NCI-H146 treated with DMSO at 0.1 percent for 48 hours (cell line): ENCODE results near the gene SHISAL2A.

Experiments used
- DNase-seq: peaks from one replicate; lab custom pipeline; 2025; ENCODE audit not compliant: unreplicated experiment; lab: John Stamatoyannopoulos, UW

Gene SHISAL2A

DNA sequence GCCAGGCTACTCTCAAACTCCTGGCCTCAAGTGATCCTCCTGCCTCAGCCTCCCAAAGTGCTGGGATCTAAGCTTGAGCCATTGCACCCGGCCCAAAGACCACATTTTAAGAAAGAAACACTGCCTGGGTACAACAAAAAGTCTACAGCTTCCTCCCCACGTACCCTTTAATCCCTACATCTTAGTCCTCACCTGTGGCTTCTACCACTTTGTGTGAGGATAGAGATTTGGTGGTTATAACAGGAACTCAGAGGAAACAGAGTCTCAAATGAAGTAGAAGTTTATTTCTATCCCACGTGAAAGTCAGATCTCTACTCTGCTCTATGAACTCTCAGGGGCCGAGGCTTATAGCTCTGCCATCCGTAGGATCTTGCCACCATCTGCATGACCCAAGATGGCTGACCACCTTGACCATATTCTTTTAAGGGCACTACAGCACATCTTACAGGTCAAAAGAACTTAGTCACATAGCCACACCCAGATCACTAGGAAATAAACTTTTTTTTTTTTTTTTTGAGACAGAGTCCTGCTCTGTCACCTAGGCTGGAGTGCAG is 17.4 kb upstream of the SHISAL2A start:
- DNase-seq = no peak

DNA sequence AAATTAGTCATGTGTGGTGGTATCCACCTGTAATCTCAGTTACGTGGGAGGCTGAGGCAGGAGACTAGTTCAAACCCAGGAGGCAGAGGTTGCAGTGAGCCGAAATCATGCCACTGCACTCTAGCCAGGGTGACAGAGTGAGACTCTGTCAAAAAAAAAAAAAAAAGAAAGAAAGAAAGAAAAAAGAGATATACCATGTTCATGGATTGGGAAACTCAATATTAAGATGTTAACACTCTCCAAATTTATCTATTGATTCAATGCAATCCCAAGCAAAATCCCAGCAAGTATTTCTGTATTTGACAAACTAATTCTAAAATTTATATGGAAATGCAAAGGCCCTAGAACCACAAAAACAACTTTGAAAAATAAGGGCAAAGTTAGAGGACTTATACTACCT is 11.0 kb upstream of the SHISAL2A start:
- no peak for DNase-seq

DNA sequence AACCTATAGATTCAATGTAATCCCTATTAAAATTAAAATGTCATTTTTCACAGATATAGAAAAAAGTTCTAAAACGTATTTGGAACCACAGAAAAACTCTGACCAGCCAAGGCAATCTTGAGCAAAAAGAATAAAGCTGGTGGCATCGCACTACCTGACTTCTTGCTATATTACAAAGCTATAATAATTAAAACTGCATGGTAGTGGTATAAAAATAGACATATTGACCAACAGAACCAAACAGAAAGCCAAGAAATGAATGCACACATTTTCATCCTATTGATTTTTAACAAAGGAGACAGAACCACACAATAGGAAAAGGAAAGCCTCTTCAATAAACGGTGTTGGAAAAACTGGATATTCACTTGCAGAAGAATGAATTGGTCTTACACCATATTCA is 9.2 kb upstream of the SHISAL2A start:
- DNase-seq = no peak

DNA sequence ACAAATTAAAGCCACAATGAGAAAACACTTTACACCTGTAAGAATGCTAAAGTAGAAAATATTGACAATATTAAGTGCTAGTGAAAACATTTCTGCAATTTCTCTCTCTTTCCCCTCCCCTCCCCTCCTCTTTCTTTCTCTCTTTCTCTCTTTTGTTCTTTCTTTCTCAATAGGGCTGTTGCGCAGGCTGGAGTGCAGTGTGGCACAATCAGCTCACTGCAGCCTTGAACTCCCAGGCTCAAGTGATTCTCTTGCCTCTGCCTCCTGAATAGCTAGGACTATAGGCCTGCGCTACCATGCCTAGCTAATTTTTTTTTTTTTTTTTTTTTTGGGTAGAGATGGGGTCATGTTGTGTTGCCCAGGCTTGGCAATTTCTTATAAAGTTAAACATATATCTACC is 5.9 kb upstream of the SHISAL2A start:
- DNase-seq = no peak

DNA sequence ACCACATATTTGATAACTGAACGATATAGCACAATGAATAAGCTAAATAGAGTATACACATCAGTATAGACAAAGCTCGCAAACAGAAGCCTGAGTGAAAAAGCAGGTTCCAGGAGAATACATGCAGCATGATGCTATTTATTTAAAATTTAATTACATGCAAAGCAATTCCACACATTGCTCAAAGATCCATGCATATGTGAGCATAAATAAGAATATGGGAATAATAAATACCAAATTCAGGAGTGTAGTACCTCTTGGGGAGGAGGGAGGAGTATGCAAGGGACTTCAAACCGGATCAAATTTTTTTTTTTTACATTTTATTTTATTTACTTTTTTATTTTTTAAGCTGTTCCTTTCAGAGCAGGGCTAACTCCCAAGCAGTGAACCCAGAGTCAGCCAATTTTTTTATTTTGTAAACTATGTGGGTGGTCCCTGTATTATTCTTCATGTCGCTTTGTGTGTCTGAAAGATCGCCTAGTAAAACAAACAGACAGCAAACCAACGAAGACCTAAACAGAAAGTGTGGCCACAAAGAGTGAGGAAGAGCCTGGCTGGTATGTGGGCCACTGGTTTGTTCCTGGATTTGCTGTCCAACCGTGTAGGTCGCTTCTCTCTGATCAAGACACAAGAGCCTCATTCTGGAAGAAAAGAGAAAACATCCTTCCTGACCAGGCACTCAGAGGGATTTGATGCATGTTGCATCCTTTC is 4.2 kb upstream of the SHISAL2A start:
- no peak for DNase-seq

DNA sequence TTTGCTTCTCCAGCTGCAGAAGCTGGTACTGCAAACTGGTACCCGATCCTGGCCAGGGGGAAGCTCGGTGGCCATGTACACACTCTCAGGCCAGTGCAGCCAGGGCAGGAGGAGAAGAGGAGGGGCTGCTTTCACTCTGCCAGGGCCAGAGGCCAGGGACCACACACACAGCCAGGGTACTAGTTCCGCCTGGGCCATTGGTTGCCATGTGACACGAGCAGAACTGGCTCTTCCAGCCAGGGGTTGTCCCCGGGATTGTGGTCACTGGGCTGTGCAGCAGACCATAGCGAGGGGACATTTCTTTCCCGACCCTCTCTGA is 3.7 kb upstream of the SHISAL2A start:
- DNase-seq = no peak

DNA sequence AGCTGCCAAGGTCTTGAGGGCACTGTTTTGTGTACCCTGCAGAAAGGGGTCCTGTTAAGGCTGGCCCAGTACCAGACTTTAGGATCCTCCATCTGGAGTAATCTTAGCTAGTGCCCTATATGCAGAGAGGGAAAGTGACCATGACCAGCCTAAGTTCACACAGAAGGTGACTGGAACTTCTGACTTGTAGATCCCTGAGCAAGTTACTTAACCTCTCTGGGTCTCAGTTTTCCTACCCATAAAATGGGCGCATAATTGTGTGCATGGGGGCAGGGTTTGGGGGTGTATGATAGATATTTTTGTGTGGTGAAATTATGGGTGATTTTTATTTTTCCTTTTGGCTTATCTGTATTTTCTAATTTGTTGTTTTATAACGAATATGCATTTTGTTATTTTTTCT is 3.3 kb upstream of the SHISAL2A start:
- no peak for DNase-seq

DNA sequence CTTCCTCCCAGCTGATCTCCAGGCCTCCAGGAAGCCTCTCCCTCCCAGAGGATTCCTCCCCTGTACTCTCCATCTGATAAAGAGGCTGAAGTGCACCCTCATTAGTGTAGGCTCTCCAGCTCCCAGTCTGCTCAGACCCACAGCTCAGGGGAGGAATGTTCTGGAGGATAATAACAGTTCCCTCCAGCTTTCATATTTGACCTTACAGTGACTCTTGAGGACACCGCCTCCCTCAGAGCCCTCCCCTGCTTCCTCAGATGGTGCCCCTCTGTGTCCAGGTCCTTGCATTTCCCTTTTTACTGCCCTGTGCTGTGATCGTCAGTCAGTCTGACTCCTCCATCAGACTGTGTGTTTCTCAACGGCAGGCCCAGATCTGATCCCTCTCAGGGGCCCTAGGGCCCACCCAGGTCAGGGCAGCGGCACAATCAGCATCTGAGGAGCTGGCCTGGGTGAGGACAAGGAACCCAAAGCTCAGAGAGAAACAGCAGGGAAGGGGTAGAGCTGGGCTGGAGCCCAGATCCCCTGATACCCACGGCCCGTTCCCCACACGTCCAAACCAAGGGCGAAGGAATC is 1.1 kb upstream of the SHISAL2A start:
- DNase-seq = no peak

DNA sequence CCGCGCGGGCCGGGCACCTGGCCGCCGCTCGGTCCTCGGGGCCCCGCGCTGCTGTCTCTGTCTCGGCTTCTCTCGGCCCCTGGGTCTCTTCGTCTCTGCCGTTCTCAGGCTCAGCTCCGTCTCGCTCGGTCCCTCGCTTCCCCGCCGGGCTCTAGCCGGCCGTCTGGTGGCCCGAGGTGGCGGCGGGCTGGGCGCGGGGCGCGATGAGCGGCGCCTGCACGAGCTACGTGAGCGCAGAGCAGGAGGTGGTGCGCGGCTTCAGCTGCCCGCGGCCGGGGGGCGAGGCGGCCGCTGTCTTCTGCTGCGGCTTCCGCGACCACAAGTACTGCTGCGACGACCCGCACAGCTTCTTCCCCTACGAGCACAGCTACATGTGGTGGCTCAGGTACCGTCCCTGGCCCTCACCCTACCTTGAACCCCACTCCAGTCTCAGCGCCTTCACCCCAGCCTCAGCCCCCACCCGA is 355 bp downstream of the SHISAL2A start:
- no peak for DNase-seq

DNA sequence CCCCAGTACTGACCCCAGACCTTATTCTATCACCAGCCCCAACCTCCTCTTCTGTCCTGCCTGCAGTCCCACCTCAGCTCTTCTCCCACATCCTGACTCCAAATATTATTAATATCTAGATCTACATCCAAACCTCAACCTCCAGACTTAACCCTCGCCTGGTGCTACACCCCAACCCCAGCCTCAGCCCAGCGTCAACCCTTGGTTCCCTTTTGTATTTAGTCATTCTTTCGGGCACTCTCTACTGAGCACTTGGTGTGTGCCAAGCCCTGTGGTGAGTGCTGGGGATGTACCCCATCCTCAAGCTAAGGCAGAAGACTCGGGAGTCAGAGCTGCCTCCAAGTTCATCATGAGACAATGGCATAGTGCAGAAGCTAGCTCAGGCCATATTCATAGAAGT is 1.1 kb downstream of the SHISAL2A start:
- DNase-seq = no peak

DNA sequence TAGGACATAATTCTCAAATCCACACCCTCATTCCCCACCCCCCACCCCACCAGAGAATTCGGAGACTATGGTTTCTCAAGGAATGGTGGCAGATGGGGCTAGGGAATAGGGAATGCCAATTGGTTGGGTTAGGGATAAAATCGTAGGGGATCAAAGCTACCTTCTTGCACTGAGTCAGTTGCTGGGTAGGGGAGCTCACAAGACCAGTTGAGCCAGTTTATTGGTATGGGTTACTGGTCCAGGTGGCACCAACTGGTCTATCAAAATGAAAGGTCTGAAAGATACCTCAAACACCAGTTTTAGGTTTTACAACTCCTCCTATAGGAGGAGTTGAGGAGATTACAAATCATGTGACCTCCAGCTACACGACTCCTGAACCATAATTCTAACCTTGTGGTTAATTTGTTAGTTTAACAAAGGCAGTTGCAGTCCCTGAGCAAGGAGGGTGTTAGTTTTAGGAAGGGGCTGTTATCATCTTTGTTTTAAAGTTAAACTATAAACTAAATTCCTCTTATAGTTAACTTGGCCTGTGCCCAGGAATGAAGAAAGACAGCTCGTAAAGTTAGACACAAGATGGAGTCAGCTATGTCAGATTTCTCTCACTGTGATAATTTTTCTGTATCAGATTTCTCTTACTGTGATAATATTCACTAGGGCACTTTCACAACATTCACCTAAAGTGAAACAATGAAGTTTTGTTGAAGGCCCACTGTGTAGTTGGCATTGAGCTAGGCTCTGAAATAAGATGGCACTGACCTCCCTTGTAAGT is 2.5 kb downstream of the SHISAL2A start:
- no peak for DNase-seq

DNA sequence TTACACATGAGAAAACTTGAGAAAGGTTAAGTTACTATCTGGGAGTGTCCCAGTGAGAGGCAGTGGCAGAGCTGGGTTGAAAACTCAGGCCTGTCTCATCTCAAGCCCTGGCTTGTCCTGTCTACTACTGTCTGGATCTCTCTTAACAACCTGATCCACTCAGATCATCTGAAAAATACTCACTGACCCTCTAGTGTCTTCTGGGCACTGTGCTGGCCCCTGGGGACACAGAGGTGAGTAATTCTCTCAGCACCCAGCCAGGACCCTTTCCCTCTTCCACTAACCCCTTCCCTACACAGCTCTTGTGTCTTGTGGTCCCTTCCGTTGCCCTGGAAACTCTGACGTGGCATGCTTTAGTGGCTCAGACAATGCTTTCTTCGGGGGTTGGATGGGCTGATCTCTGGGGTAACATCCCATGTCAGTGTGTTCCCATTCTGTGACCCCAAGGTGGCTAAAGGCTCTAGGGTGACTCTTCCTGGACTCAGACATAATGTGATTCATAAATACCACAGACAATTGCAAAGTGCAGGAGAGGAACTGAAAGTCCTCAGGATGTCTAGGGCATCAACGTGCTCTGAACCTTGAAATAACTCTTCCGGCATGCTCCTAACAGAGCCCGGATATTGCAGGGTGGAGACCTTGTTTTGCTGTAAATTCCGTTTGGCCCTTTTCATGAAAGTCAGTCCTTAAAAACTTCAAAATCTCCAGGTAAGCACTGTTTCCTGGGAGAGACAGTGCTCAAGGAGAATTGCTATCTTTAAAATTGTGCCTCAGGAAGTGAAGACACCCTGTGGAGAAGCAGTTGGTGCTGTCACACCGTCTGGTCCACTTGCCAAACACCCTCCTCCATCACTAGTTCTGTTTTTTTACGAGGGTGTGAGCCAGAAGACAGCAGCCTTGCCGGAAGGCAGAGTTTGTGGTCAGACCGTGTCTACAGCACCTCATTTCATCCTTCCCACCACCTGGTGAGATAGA is 4.0 kb downstream of the SHISAL2A start:
- no peak for DNase-seq

DNA sequence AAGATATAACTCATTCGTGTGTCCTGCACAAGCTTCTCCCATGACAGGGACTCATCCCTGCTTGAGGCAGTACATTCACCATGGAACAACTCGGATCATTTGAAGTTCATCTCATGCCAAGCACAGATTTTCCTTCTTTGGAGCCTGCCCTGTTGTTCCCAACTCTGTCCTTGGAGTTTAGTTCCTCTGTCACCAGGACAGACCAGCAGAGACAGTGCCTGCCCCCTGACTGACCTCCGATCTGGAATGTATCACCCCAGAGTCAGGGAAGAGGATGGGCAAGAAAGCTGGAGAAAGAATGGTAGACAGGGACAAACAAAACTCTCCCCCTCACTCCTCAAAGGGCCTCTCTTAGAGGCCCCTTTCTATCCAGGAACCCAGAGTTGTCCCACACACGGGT is 5.0 kb downstream of the SHISAL2A start:
- no peak for DNase-seq

DNA sequence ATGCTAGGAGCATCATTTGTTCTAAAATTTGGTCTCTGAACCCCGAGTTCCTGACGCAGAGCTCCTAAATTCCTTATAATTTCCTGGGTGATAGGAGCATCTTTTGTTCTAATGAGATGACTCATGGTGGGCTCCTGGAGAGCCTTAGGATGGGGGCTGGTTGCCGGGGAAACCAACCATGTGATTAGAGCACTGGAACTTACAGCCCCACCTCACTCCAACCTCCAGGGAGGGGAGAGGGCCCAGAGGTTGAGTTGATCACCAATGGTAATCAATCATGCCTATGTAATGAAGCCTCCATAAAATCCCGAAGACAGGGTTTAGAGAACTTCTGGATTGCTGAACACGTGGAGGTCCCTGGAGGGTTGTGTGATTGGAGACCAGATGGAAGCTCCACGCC is 7.7 kb downstream of the SHISAL2A start:
- DNase-seq = no peak

DNA sequence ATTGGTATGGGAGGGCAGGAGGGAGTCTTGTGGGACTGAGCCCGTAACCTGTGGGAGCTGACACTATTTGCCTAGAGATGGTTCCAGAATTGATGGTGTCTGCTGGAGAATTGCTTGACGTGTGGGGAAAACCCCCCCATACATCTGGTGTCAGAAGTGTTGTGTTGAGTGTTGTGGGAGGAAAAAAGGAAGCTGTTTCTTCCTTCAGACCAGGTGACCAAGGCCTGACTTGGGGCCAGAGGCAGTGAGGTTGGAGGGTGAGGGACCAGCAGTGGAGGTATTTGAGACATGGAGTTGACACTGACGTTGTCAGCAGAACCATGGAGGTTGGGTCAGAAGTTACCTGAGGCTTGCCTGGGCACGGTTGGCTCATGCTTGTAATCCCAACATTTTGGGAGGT is 8.3 kb downstream of the SHISAL2A start:
- no peak for DNase-seq

DNA sequence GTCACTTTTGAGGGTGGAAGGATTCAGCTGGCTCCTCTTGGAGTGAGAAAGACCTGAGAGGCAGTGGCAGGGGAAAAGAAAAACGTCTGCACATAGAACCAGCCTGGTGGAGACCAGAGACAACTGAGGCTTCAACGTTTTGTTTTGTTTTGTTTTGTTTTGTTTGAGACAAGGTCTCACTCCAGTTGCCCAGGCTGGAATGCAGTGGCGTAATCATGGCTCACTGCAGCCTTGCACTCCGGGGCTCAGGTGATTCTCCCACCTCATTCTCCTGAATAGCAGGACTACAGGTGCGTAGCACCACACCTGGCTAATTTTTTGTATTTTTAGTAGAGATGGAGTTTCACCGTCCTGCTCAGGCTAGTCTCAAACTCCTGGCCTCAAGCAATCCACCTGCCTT is 12.3 kb downstream of the SHISAL2A start:
- no peak for DNase-seq

DNA sequence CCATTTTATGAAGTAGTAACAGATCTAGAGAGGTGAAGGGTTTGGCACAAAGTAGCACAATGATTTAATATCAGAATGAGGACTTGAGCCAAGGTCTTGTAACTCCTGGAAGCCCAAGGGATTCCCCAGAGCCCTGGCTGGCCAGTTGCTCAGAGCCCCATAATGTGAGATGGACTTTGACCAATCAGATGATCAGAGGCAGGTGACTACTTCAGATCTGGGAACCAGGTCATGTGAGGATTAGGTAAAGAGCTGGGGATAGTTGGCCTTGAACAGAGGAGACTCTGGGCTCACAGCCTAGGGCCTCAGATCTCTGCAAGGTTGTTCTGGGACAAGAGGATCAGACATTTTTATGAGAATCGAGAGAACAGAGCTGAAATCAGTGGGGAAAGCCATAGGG is 18.9 kb downstream of the SHISAL2A start:
- no peak for DNase-seq

DNA sequence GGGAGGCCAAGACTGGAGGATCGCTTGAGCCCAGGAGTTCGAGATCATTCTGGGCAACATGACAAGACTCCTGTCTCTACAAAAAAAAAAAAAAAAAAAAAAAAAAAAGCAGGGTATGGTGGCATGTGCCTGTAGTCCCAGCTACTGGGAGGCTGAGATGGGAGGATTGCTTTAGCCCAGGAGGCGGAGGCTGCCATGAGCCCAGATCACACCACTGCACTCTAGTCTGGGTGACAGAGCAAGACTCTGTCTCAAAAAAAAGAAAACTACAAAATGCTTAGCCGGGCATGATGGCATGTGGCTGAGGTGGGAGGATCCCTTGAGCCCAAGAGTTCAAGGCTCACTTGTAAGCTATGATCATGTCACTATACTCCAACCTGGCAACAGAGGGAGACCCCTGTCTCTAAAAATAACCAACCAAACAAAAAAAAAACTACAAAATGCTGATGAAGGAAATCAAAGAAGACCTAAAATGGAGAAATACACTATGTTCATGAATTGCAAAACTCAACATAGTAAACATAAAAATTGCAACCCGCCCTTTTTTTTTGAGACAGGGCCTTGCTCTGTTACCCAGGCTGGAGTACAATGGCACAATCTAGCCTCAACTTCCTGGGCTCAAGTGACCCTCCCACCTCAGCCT is 20.4 kb downstream of the SHISAL2A start:
- no peak for DNase-seq

DNA sequence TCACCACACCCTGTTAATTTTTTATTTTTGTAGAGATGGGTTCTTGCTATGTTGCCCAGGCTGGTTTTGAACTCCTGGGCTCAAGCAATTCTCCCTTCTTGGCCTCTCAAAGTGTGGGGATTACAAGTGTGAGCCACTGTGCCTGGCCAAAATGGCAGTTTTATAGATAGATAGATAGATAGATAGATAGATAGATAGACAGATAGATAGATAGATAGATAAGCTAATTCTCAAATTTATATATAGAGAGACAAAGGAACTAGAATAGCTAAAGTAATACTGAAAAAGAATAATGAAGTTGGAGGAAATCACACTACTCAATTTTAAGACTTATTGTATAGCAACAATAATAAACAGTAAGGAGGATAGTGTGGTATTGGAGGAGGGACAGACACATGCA is 21.1 kb downstream of the SHISAL2A start:
- DNase-seq = no peak

DNA sequence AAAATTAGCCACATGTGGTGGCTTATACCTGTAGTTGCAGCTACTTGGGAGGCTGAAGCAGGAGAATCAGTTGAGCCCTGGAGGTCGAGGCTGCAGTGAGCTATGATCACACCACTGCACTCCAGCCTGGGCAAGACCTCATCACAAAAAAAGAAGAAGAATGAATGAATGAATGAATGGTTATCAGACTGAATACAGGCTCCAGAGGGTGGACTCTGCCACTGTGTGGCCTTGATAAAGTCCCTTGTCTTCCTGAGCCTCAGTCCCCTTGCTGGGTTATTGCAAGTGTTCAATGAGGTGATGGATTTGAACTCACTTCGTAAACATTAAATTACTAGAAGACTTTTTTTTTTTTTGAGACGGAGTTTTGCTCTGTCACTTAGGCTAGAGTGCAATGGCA is 24.7 kb downstream of the SHISAL2A start:
- DNase-seq = no peak

DNA sequence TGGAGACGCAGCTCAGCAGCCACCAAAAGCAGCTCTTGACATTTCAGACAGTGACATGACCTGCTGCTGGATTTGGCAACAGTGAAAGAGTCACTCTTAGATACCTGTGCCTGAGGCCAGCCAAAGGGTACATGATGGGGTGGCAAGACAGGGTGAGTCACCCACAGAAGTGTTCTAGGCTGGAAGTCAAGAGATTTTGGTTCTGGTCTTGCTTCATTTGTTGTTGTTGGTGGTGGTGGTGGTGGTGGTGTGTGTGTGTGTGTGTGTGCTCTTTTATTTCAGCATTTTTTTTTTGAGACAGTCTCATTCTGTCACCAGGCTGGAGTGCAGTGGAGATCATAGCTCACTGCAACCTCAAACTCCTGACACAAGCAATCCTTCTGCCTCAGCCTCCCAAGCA is 25.8 kb downstream of the SHISAL2A start:
- no peak for DNase-seq
